ENCODE results near the gene DPEP2NB. TPM values are rescaled to one million over a fixed set of nuclear protein-coding genes. Genes with fewer than 3 reads are reported as not detected.

Gene DPEP2NB, protein sequence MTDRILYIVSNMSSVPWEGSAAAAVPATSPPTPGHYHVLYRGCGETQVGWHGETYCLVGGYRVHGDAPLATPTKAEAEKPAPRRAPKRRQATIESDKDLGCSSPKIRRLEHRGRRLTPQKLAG
- not detected in 2 replicates for total RNA-seq
- long read RNA-seq, result 0 reads

DNA sequence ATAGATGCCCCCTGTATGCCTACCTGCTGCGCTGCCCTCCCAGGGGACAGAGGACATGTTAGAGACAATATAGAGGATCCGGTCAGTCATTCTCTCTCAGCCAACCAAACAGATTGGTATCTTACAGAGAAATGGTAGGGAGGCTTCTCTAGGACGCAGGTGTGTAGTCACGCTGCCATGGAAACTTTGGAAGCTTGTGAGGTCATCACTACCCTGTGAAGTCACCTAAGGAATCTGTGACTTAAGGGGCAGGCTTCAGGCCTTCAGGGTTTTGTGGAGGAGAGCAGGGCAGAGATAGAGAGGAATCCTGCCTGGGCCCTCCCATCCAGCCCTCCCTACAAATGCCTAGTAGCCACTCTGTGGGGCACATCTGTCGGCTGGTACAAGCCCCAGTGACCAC is at the start of gene DPEP2NB:
DPEP2NB (minus strand) TSS at position 231 of the 400 bp plus-strand sequence; CDS start at position 90, 141 bp downstream.
- TF ChIP-seq, protein P1, sequence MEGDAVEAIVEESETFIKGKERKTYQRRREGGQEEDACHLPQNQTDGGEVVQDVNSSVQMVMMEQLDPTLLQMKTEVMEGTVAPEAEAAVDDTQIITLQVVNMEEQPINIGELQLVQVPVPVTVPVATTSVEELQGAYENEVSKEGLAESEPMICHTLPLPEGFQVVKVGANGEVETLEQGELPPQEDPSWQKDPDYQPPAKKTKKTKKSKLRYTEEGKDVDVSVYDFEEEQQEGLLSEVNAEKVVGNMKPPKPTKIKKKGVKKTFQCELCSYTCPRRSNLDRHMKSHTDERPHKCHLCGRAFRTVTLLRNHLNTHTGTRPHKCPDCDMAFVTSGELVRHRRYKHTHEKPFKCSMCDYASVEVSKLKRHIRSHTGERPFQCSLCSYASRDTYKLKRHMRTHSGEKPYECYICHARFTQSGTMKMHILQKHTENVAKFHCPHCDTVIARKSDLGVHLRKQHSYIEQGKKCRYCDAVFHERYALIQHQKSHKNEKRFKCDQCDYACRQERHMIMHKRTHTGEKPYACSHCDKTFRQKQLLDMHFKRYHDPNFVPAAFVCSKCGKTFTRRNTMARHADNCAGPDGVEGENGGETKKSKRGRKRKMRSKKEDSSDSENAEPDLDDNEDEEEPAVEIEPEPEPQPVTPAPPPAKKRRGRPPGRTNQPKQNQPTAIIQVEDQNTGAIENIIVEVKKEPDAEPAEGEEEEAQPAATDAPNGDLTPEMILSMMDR (IDR thresholded peaks at IDR 0.05), result no peak

GRCh38 chr16:68064791-68065365 is 49.2 kb upstream of the DPEP2NB start:
- TF ChIP-seq, protein P1 (IDR thresholded peaks at IDR 0.05), result peak; percentile 86
- Mint-ChIP-seq H3K27me3 (ENCODE audit: unreplicated experiment) (no peaks in the 10 kb centered on the region), H3K4me3 (ENCODE audit: unreplicated experiment) (no peak overlapping the region), H3K36me3 (ENCODE audit: unreplicated experiment) (peaks cover 3% of the 10 kb centered on the region), H3K27ac (ENCODE audit: unreplicated experiment) (peak overlapping the region; percentile 80), H3K4me1 (ENCODE audit: unreplicated experiment) (peaks cover 28% of the 10 kb centered on the region), H3K9me3 (ENCODE audit: unreplicated experiment) (no peaks in the 10 kb centered on the region)
- no peak for DNase-seq (ENCODE audit: extremely low spot score, unreplicated experiment)

More for the DNA sequence above, at the start of gene DPEP2NB:
- Mint-ChIP-seq H3K4me1 (ENCODE audit: unreplicated experiment) (no peaks in the 10 kb centered on the region), H3K36me3 (ENCODE audit: unreplicated experiment) (no peaks in the 10 kb centered on the region), H3K4me3 (ENCODE audit: unreplicated experiment) (no peak within 1 kb of the TSS), H3K9me3 (ENCODE audit: unreplicated experiment) (no peaks in the 10 kb centered on the region), H3K27ac (ENCODE audit: unreplicated experiment) (no peak within 1 kb of the TSS), H3K27me3 (ENCODE audit: unreplicated experiment) (no peaks in the 10 kb centered on the region)
- DNase-seq (ENCODE audit: extremely low spot score, unreplicated experiment), result no peak

GRCh38 chr16:68062910-68063393 is 47.2 kb upstream of the DPEP2NB start:
- H3K4me3 Mint-ChIP-seq (ENCODE audit: unreplicated experiment), result no peak overlapping the region
- TF ChIP-seq, protein P1 (IDR thresholded peaks at IDR 0.05), result no peak
- H3K27ac Mint-ChIP-seq (ENCODE audit: unreplicated experiment), result no peak overlapping the region
- H3K36me3 Mint-ChIP-seq (ENCODE audit: unreplicated experiment), result peaks cover 4% of the 10 kb centered on the region
- no peaks in the 10 kb centered on the region for H3K9me3 Mint-ChIP-seq (ENCODE audit: unreplicated experiment)
- DNase-seq (ENCODE audit: extremely low spot score, unreplicated experiment), result no peak
- H3K27me3 Mint-ChIP-seq (ENCODE audit: unreplicated experiment), result no peaks in the 10 kb centered on the region
- H3K4me1 Mint-ChIP-seq (ENCODE audit: unreplicated experiment), result peaks cover 28% of the 10 kb centered on the region

DNA sequence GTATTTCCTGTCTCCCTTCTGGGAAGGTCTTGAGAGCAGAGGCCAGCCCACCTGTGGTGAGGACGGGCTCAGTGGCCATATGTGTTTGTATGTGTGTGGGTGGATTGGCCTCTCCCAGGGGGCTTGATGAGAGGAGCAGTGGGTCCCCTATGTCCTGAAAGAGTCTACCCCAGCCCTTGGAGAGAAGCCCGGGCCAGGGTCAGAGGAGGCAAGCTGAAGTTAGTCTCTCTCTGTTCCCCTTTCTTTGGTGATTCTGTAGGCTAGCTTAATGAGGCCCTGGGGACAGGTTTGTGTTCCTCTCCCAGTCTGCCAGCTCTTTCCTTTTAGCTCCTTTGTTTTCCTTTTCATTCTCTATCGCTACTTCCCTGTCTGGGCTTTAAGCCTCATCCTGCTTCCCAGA is 45.7 kb upstream of the DPEP2NB start:
- H3K27me3 Mint-ChIP-seq (ENCODE audit: unreplicated experiment), result no peaks in the 10 kb centered on the region
- TF ChIP-seq, protein P1 (IDR thresholded peaks at IDR 0.05), result no peak
- DNase-seq (ENCODE audit: extremely low spot score, unreplicated experiment), result no peak
- H3K4me3 Mint-ChIP-seq (ENCODE audit: unreplicated experiment), result no peak overlapping the region
- peaks cover 27% of the 10 kb centered on the region for H3K4me1 Mint-ChIP-seq (ENCODE audit: unreplicated experiment)
- H3K9me3 Mint-ChIP-seq (ENCODE audit: unreplicated experiment), result no peaks in the 10 kb centered on the region
- no peak overlapping the region for H3K27ac Mint-ChIP-seq (ENCODE audit: unreplicated experiment)
- peaks cover 9% of the 10 kb centered on the region for H3K36me3 Mint-ChIP-seq (ENCODE audit: unreplicated experiment)

DNA sequence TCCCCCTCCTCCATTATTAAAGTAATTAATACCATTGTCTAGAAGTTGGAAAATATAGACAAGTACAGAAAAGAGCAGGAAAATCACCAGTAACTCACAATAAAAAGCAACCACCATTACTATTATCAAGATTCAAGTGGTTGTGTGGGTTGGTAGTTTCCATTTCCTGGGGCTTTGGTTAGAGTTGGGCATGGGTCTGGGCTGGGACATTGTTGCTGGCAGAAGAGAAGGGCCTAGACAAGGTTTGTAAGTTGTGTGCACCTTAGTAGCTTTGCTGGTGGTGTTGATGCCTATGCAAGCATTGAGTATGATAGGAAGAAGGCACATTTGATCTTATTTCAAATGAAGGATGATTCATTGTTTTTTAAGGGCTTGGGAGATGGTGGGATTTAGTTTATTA is 44.1 kb upstream of the DPEP2NB start:
- Mint-ChIP-seq H3K4me1 (ENCODE audit: unreplicated experiment) (peaks cover 11% of the 10 kb centered on the region), H3K27me3 (ENCODE audit: unreplicated experiment) (no peaks in the 10 kb centered on the region), H3K36me3 (ENCODE audit: unreplicated experiment) (peaks cover 9% of the 10 kb centered on the region), H3K27ac (ENCODE audit: unreplicated experiment) (no peak overlapping the region), H3K9me3 (ENCODE audit: unreplicated experiment) (no peaks in the 10 kb centered on the region), H3K4me3 (ENCODE audit: unreplicated experiment) (no peak overlapping the region)
- DNase-seq (ENCODE audit: extremely low spot score, unreplicated experiment), result no peak
- TF ChIP-seq, protein P1 (IDR thresholded peaks at IDR 0.05), result no peak
